HUDEP-2 (cell line): ENCODE data around the gene WDR1.

ENCODE experiments used
- DNase-seq, 76 experiments: peaks; one replicate each; lab custom pipeline; 2025; ENCODE audit not compliant: unreplicated experiment in 76 of 76; lab: John Stamatoyannopoulos, UW

The WDR1 gene

GRCh38 chr4:10087152-10087791 lies 29.3 kb downstream of the WDR1 start:
- DNase-seq = no peak

- no peak for DNase-seq
Observed at GRCh38 chr4:10086506-10087120, 30.0 kb downstream of the WDR1 start.

GRCh38 chr4:10085828-10086505 lies 30.6 kb downstream of the WDR1 start:
- no peak for DNase-seq

GRCh38 chr4:10085386-10085785 lies 31.2 kb downstream of the WDR1 start:
- no peak for DNase-seq

- DNase-seq = no peak
Observed at GRCh38 chr4:10084651-10085358, 31.8 kb downstream of the WDR1 start.

GRCh38 chr4:10083861-10084641 lies 32.5 kb downstream of the WDR1 start:
- DNase-seq = no peak

- no peak for DNase-seq
Observed at GRCh38 chr4:10083331-10083771, 33.2 kb downstream of the WDR1 start.

- DNase-seq = no peak
Observed at GRCh38 chr4:10082459-10083272, 33.9 kb downstream of the WDR1 start.

GRCh38 chr4:10082047-10082446 lies 34.6 kb downstream of the WDR1 start:
- no peak for DNase-seq

- DNase-seq = no peak
Observed at GRCh38 chr4:10081218-10081606, 35.4 kb downstream of the WDR1 start.

GRCh38 chr4:10080589-10081217 lies 35.9 kb downstream of the WDR1 start:
- no peak for DNase-seq

- no peak for DNase-seq
Observed at GRCh38 chr4:10079912-10080588, 36.5 kb downstream of the WDR1 start.

- DNase-seq = no peak
Observed at GRCh38 chr4:10079256-10079655, 37.3 kb downstream of the WDR1 start.

- DNase-seq = no peak
Observed at GRCh38 chr4:10078481-10079233, 37.9 kb downstream of the WDR1 start.

GRCh38 chr4:10077483-10078335 lies 38.9 kb downstream of the WDR1 start:
- no peak for DNase-seq

GRCh38 chr4:10077076-10077475 lies 39.5 kb downstream of the WDR1 start:
- no peak for DNase-seq

- no peak for DNase-seq
Observed at GRCh38 chr4:10075953-10076391, 40.6 kb downstream of the WDR1 start.
